ENCODE results near the gene DMPK.
"Not testable (repeated sequence)": the region's sequence is repeated elsewhere in the genome, so short reads cannot be mapped to it uniquely, and the experiment has no call there.

DMPK gene

GRCh38 chr19:45767881-45768654 lies 14.2 kb downstream of the DMPK start:
- DNase-seq = peak in 2 of 3 experiments; percentile 54 to 58

GRCh38 chr19:45767410-45767880 lies 14.8 kb downstream of the DMPK start:
- DNase-seq = peak; percentile 36 to 49 (median 41)

GRCh38 chr19:45766869-45767346 lies 15.4 kb downstream of the DMPK start:
- DNase-seq = no peak

- no peak for DNase-seq
Measured at GRCh38 chr19:45766296-45766868, 15.9 kb downstream of the DMPK start.

GRCh38 chr19:45765702-45766295 lies 16.5 kb downstream of the DMPK start:
- DNase-seq = no peak

- DNase-seq = no peak
Measured at GRCh38 chr19:45764945-45765701, 17.2 kb downstream of the DMPK start.

GRCh38 chr19:45764475-45764874 lies 17.8 kb downstream of the DMPK start:
- DNase-seq = no peak

- DNase-seq = no peak
Measured at GRCh38 chr19:45763691-45764294, 18.5 kb downstream of the DMPK start.

GRCh38 chr19:45762870-45763631 lies 19.2 kb downstream of the DMPK start:
- DNase-seq = no peak

GRCh38 chr19:45761714-45762113 lies 20.6 kb downstream of the DMPK start:
- DNase-seq = no peak

GRCh38 chr19:45758921-45759320 lies 23.4 kb downstream of the DMPK start:
- no peak for DNase-seq

- DNase-seq = no peak
Measured at GRCh38 chr19:45757695-45758094, 24.6 kb downstream of the DMPK start.

- DNase-seq = no peak
Measured at GRCh38 chr19:45754323-45754722, 28.0 kb downstream of the DMPK start.

GRCh38 chr19:45753548-45753947 lies 28.7 kb downstream of the DMPK start:
- no peak for DNase-seq

GRCh38 chr19:45752639-45753038 lies 29.7 kb downstream of the DMPK start:
- no peak for DNase-seq

- DNase-seq = not testable (repeated sequence)
Measured at GRCh38 chr19:45751483-45751882, 30.8 kb downstream of the DMPK start.

GRCh38 chr19:45747513-45747912 lies 34.8 kb downstream of the DMPK start:
- no peak for DNase-seq

GRCh38 chr19:45746866-45747265 lies 35.4 kb downstream of the DMPK start:
- DNase-seq = no peak

- DNase-seq = no peak
Measured at GRCh38 chr19:45745606-45746005, 36.7 kb downstream of the DMPK start.

- no peak for DNase-seq
Measured at GRCh38 chr19:45742969-45743368, 39.3 kb downstream of the DMPK start.

GRCh38 chr19:45739498-45740439 lies 42.5 kb downstream of the DMPK start:
- DNase-seq = no peak

Measured in NCI-H1417 (cell line).